ENCODE results near the gene NUP107.
A peak's percentile ranks its signal among the peaks of the same experiment; 100 is the strongest.

DNA sequence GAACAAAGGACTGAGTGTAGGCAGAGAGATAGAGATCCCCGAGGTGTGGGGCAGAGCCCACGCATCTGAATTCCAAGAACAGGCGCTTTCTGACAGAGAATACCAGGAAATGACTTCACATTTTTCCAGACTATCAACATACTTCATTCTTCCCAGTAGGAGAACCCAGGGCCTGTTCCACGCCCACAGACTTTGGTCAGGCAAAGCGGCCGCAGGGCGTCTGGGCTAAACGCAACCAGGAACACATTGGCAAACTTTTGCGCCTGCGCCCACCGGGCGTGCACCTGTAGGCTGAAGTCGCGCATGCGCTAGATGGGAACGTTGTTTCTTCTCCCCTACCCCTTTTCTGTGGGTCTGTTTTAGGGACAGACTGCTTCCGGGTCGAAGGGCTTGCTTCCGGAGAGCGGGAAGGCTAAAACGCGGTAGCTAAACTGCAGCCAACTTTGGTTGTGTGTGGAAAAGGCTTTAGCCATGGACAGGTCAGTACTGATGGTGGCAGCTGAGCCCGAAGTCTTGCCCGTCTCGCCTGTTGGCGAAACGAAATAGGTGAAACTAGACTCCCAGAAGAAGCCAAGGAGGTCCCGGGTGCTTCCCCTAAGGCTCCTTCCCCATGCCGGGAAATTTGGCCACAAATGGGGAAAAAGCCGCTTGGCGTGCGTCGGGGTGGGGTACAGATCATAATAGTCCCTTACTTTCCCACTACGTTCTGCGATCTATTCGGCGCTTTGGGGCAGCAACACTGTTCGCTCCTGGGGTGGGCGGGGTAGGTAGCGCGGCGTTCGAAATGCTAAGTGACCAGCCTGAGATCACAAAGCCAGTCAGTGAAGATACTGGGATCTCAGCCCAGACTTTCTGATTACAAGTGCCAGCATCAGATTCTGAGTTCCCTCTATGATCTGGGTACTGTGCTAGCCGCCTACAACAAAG lies at the start of gene NUP107:
- TF ChIP-seq POLR2A (IDR thresholded peaks at IDR 0.05) (peak; percentile 73), CTCF (IDR thresholded peaks at IDR 0.05) (peak in 1 of 4 donors; percentile 24)

Data from right lobe of liver (tissue), 4 donors.